MM.1S (cell line): Measurements from ENCODE around the gene MEDAG.

Experiments used
- EZH2 ChIP-seq: fragments of 300-600 bp; sonication (generic); optimal IDR thresholded peaks from 2 replicates; pipeline ENCODE3; 2017; ENCODE audit warnings: low read depth, mild to moderate bottlenecking, antibody characterized with exemption, low read length, mixed read lengths
- EZH2phosphoT487 ChIP-seq: fragments of 300-600 bp; sonication (generic); IDR thresholded peaks from 2 replicates; pipeline ENCODE4 v1.6.1; 2018; ENCODE audit warnings: antibody characterized with exemption, low read length
- TF ChIP-seq, protein P1 (sequence below): fragments of 300-600 bp; sonication (generic); IDR thresholded peaks from 2 replicates; pipeline ENCODE4 v1.5.1; 2016; ENCODE audit warnings: antibody characterized with exemption, low read length, mixed read lengths

DNA sequence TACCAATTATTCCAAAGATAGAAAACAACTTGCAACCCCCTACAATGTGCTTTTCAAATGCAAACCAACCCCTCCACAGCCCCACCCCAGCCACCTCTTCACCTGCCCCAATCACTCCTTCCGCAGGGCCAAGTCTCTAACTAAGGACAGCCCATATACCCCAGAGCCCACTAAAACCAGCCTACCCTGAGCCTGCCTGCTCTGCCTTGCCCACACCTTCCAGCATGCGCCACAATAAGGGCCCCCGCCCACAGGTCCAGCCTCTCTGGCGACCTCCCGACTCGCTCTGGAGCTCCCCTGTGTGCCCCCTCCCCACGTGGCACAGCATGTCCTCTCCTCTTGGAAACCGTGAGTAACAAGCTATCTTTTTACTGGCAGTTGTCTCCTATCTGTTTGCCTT lies 42.8 kb upstream of the MEDAG start:
- TF ChIP-seq EZH2phosphoT487 (no peak), EZH2 (no peak)
- TF ChIP-seq, protein P1, sequence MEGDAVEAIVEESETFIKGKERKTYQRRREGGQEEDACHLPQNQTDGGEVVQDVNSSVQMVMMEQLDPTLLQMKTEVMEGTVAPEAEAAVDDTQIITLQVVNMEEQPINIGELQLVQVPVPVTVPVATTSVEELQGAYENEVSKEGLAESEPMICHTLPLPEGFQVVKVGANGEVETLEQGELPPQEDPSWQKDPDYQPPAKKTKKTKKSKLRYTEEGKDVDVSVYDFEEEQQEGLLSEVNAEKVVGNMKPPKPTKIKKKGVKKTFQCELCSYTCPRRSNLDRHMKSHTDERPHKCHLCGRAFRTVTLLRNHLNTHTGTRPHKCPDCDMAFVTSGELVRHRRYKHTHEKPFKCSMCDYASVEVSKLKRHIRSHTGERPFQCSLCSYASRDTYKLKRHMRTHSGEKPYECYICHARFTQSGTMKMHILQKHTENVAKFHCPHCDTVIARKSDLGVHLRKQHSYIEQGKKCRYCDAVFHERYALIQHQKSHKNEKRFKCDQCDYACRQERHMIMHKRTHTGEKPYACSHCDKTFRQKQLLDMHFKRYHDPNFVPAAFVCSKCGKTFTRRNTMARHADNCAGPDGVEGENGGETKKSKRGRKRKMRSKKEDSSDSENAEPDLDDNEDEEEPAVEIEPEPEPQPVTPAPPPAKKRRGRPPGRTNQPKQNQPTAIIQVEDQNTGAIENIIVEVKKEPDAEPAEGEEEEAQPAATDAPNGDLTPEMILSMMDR = no peak
